CD14-positive monocyte (primary cell): ENCODE results near the gene SEZ6L2. TPM values are rescaled to one million over a fixed set of nuclear protein-coding genes. Genes with fewer than 3 reads are reported as not detected.

ENCODE experiments used
- DNase-seq, 3 donors: peaks; one replicate each; pipeline ENCODE4 v3.0.0-alpha.2; 2011 to 2022
- H2AFZ ChIP-seq: 2 replicates; pipeline ENCODE4 v1.6.0; 2012; ENCODE audit warnings: mild to moderate bottlenecking, low read depth, low read length, inconsistent platforms; ENCODE audit not compliant: insufficient read depth, poor library complexity, severe bottlenecking
- H3K27ac ChIP-seq, 2 donors: 1 replicate in 1 of 2; 2 replicates in 1 of 2; pipeline ENCODE4 v1.5.1; 2012 to 2013; ENCODE audit warnings: low read length in 2 of 2, control low read depth in 1 of 2, inconsistent platforms in 1 of 2, low read depth in 1 of 2, mild to moderate bottlenecking in 1 of 2
- H3K27me3 ChIP-seq, 2 donors: one replicate each; pipeline versions ENCODE4 v1.6.0 to v1.6.1; 2011 to 2013; ENCODE audit warnings: low read length in 2 of 2; ENCODE audit not compliant: control insufficient read depth in 2 of 2, insufficient read depth in 2 of 2
- H3K36me3 ChIP-seq, 2 donors: replicated peaks in 1 of 2; 1 replicate in 1 of 2; 2 replicates in 1 of 2; pipeline versions ENCODE4 v1.5.1 to v1.6.1; 2012 to 2013; ENCODE audit warnings: low read length in 2 of 2, control low read depth in 1 of 2, inconsistent platforms in 1 of 2, mild to moderate bottlenecking in 1 of 2; ENCODE audit not compliant: insufficient read depth in 2 of 2, control insufficient read depth in 1 of 2
- H3K4me1 ChIP-seq, 2 donors: 1 replicate in 1 of 2; 2 replicates in 1 of 2; pipeline versions ENCODE4 v1.5.1 to v1.6.1; 2012 to 2013; ENCODE audit warnings: low read length in 2 of 2, control low read depth in 1 of 2, inconsistent platforms in 1 of 2, mild to moderate bottlenecking in 1 of 2, moderate library complexity in 1 of 2; ENCODE audit not compliant: insufficient read depth in 2 of 2, control insufficient read depth in 1 of 2
- H3K4me2 ChIP-seq: replicated peaks from 2 replicates; pipeline ENCODE3; 2012; ENCODE audit warnings: low read length, moderate library complexity, mild to moderate bottlenecking; ENCODE audit not compliant: poor library complexity, severe bottlenecking; ENCODE audit errors: extremely low read depth
- H3K4me3 ChIP-seq, 3 experiments: fragments of 200-600 bp in 1 of 3; sonication (generic) in 1 of 3; replicated peaks in 1 of 3; 1 replicate in 2 of 3; 2 replicates in 1 of 3; pipeline ENCODE4 v1.5.1; 2011 to 2013; ENCODE audit warnings: low read length in 3 of 3, mild to moderate bottlenecking in 3 of 3, control low read depth in 2 of 3, low read depth in 2 of 3, inconsistent platforms in 1 of 3, moderate library complexity in 1 of 3
- H3K79me2 ChIP-seq: 2 replicates; pipeline ENCODE4 v1.6.0; 2012; ENCODE audit warnings: mild to moderate bottlenecking, control low read depth, inconsistent platforms, low read length, moderate library complexity; ENCODE audit not compliant: insufficient read depth
- H3K9ac ChIP-seq: 2 replicates; pipeline ENCODE4 v1.6.0; 2017; ENCODE audit warnings: low read length, mild to moderate bottlenecking; ENCODE audit not compliant: insufficient read depth, poor library complexity, severe bottlenecking
- H3K9me3 ChIP-seq, 2 donors: replicated peaks in 1 of 2; 1 replicate in 1 of 2; 2 replicates in 1 of 2; pipeline versions ENCODE4 v1.5.1 to v1.6.1; 2012 to 2013; ENCODE audit warnings: low read length in 2 of 2, control low read depth in 1 of 2; ENCODE audit not compliant: control insufficient read depth in 1 of 2, insufficient read depth in 1 of 2
- H4K20me1 ChIP-seq: 2 replicates; pipeline ENCODE4 v1.6.0; 2012; ENCODE audit warnings: mild to moderate bottlenecking, low read length, control low read depth, moderate library complexity; ENCODE audit not compliant: insufficient read depth
- H3K27ac Mint-ChIP-seq, 7 donors: one replicate each; pipeline ENCODE4 v1.8.0; 2020; ENCODE audit warnings: mild to moderate bottlenecking in 7 of 7, mixed read lengths in 7 of 7, moderate library complexity in 6 of 7, inconsistent platforms in 2 of 7
- H3K27me3 Mint-ChIP-seq, 3 donors: one replicate each; pipeline ENCODE4 v1.8.0; 2021 to 2022; ENCODE audit warnings: low read depth in 3 of 3, mild to moderate bottlenecking in 3 of 3, mixed read lengths in 3 of 3, moderate library complexity in 3 of 3, inconsistent platforms in 1 of 3
- H3K36me3 Mint-ChIP-seq, 2 donors: one replicate each; pipeline ENCODE4 v1.8.0; 2020; ENCODE audit warnings: mixed read lengths in 2 of 2, inconsistent platforms in 1 of 2, mild to moderate bottlenecking in 1 of 2
- H3K4me1 Mint-ChIP-seq: one replicate; pipeline ENCODE4 v1.8.0; 2020; ENCODE audit warnings: mild to moderate bottlenecking, mixed read lengths
- H3K4me3 Mint-ChIP-seq, 2 donors: one replicate each; pipeline ENCODE4 v1.8.0; 2020; ENCODE audit warnings: mild to moderate bottlenecking in 2 of 2, mixed read lengths in 2 of 2, moderate library complexity in 1 of 2
- H3K9me3 Mint-ChIP-seq, 7 donors: one replicate each; pipeline ENCODE4 v1.8.0; 2020 to 2022; ENCODE audit warnings: mixed read lengths in 7 of 7, mild to moderate bottlenecking in 6 of 7, moderate library complexity in 6 of 7, inconsistent platforms in 2 of 7
- CTCF ChIP-seq: fragments of 200-600 bp; IDR thresholded peaks from one replicate; pipeline ENCODE4 v1.8.0; 2022; ENCODE audit warnings: antibody characterized with exemption, mild to moderate bottlenecking
- WGBS: methylation state at CpG from one replicate; pipeline ENCODE4 v1.1.5; 2013; ENCODE audit warnings: missing lambda C conversion rate; ENCODE audit not compliant: insufficient coverage; 5-methylcytosine and 5-hydroxymethylcytosine counted together
- intact Hi-C, 2 donors: fragments of 100-400 bp; cut with micrococcal nuclease; formaldehyde crosslinking; loops; one replicate each; pipeline versions ENCODE4 v1.15.0 to v1.15.1; 2023
- polyA plus RNA-seq, 3 donors: library from polyadenylated mRNA; depleted of rRNA in 1 of 3; unstranded in 2 of 3; stranded (reverse) in 1 of 3; fragments of 300-500 nt in 2 of 3; fragments of >200 nt in 1 of 3; fragmentation: Illumina TruSeq in 2 of 3; gene quantifications; 1 replicate in 2 of 3; 2 replicates in 1 of 3; pipeline ENCODE4 v1.2.3, GENCODE V29; 2012 to 2021

Gene SEZ6L2
- polyA plus RNA-seq, 3 donors, result not detected

- TF ChIP-seq CTCF, result no peak
- H3K27ac Mint-ChIP-seq, result peak overlapping the region in 2 of 7 donors; percentile 19 to 74
Observed at GRCh38 chr16:29921034-29921385, 21.7 kb upstream of the SEZ6L2 start.

DNA sequence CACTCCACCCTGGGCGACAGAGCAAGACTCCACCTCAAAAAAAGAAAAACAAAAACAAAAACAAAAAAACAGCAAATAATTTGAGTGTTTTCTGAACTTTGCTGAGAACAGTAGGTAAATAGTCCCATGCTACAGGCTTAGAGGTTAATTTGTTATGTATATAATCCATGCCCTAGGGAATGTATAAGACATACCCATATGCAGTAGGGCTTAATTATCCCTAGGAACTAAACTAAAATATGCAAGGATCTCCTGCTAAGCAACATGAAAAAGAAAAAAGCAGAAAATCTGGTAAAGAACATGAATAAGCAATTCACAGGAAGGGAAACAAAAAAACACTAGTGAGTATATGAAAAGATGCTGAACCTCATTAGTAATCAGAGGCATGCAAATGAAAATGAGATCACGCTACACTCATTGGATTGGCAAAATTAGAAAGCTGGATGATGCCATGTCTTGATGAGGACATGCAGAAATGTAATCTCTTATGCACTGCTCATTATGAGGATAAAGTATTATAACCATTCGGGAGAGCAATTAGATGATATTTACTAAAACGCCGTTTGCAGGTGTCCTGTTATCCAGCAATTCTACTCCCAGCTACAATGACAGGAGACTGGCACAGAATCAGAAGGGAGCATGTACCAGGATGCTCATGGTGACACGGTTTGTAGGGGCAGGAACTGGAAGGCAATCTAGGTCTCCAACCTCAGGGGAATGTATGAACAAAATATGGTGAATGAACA, 21.1 kb upstream of the SEZ6L2 start:
- H2AFZ ChIP-seq, result no peak overlapping the region
- Mint-ChIP-seq H3K4me1 (peaks cover 13% of the 10 kb centered on the region), H3K27me3 (peaks cover 0 to 3% (median 0%) of the 10 kb centered on the region in 3 donors), H3K27ac (no peak overlapping the region), H3K36me3 (peaks cover 63 to 74% of the 10 kb centered on the region in 2 donors), H3K9me3 (no peaks in the 10 kb centered on the region), H3K4me3 (no peak overlapping the region)
- 94% methylated on average over 2 of the region's 6 CpGs for WGBS
- no peak for DNase-seq
- H3K9me3 ChIP-seq, result no peaks in the 10 kb centered on the region
- peaks cover 44% of the 10 kb centered on the region for H4K20me1 ChIP-seq
- H3K4me3 ChIP-seq, result no peak overlapping the region
- H3K4me1 ChIP-seq, result peaks cover 8 to 10% of the 10 kb centered on the region in 2 donors
- H3K27ac ChIP-seq, result no peak overlapping the region
- peaks cover 49 to 73% of the 10 kb centered on the region in 2 donors for H3K36me3 ChIP-seq
- no peak overlapping the region for H3K4me2 ChIP-seq
- H3K79me2 ChIP-seq, result peaks cover 30% of the 10 kb centered on the region
- intact Hi-C loops, result loop anchor here in 1 of 2 donors (10.0 kb wide), 1 partner anchor 56 kb away; the partner anchor contains the start of gene CDIPT
- H3K9ac ChIP-seq, result no peak overlapping the region
- TF ChIP-seq CTCF, result no peak
- no peaks in the 10 kb centered on the region for H3K27me3 ChIP-seq

More at GRCh38 chr16:29921034-29921385, 21.7 kb upstream of the SEZ6L2 start:
- H3K36me3 ChIP-seq, result peaks cover 49 to 67% of the 10 kb centered on the region in 2 donors
- no peak overlapping the region for H3K4me3 ChIP-seq
- H2AFZ ChIP-seq, result no peak overlapping the region
- Mint-ChIP-seq H3K9me3 (no peaks in the 10 kb centered on the region), H3K4me1 (peaks cover 15% of the 10 kb centered on the region), H3K36me3 (peaks cover 58 to 68% of the 10 kb centered on the region in 2 donors), H3K4me3 (no peak overlapping the region), H3K27me3 (peaks cover 0 to 3% (median 0%) of the 10 kb centered on the region in 3 donors)
- no peak for DNase-seq
- H3K4me2 ChIP-seq, result no peak overlapping the region
- peaks cover 8 to 11% of the 10 kb centered on the region in 2 donors for H3K4me1 ChIP-seq
- intact Hi-C loops, result loop anchor here in 1 of 2 donors (10.0 kb wide), 1 partner anchor 56 kb away; the partner anchor contains the start of gene CDIPT
- H3K79me2 ChIP-seq, result peaks cover 36% of the 10 kb centered on the region
- peaks cover 49% of the 10 kb centered on the region for H4K20me1 ChIP-seq
- no peak overlapping the region for H3K9ac ChIP-seq
- no peaks in the 10 kb centered on the region for H3K9me3 ChIP-seq
- no peaks in the 10 kb centered on the region for H3K27me3 ChIP-seq
- no peak overlapping the region for H3K27ac ChIP-seq
- WGBS, result 90% methylated on average over 1 of the region's 3 CpGs
